Cardiac fibroblast (primary cell): ENCODE results near the gene LRP3.

Experiments used
- DNase-seq, 2 donors: peaks; one replicate each; pipeline versions ENCODE4 v3.0.0 to v3.0.0-alpha.2; 2010; ENCODE audit warnings: low read depth in 2 of 2
- H3K4me3 ChIP-seq, 2 donors: replicated peaks in 1 of 2; 1 replicate in 1 of 2; 2 replicates in 1 of 2; pipeline ENCODE4 v1.5.1; 2011; ENCODE audit warnings: low read depth in 2 of 2, low read length in 2 of 2, mild to moderate bottlenecking in 2 of 2, moderate library complexity in 1 of 2
- TF ChIP-seq, protein P1 (sequence below): IDR thresholded peaks from one replicate; pipeline ENCODE4 v1.5.1; 2011; ENCODE audit warnings: low read depth, mild to moderate bottlenecking, low read length, inconsistent platforms

LRP3 gene

DNA sequence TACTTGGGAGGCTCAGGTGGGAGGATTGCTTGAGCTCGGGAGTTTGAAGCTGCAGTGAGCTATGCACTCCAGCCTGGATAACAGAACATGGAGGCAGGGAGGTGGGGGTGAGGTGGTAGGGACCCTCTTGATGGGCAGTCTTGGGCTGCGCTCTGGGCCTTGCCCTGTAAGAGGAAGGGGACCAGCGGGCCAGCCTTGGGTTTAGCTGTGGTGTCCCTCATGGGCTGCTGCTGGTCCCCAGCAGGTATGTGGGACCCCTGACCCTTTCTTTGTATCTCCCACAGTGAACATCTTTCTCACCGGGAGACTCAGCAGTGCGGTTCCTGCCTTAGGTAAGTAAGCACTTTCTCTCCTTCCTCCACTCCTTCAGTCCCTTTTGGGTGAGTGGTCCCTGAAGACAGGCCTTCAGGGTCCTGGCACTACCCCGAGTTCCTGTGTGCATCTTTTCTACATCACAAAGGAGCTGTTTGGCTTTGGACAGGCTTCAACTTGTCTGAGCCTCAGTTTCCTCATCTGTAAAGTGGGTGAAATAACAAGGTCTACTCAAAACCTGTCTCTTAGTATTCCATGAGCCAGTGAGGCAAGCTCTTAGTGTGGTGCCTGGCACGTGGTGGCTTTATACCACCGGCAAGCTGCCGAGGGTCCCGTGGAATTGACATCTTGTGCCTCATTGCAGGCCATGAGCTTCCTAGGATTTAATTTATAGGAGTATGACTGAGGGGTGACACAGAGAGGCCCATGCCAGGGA is 2.5 kb downstream of the LRP3 start:
- no peak for DNase-seq
- no peak overlapping the region for H3K4me3 ChIP-seq
- TF ChIP-seq, protein P1, sequence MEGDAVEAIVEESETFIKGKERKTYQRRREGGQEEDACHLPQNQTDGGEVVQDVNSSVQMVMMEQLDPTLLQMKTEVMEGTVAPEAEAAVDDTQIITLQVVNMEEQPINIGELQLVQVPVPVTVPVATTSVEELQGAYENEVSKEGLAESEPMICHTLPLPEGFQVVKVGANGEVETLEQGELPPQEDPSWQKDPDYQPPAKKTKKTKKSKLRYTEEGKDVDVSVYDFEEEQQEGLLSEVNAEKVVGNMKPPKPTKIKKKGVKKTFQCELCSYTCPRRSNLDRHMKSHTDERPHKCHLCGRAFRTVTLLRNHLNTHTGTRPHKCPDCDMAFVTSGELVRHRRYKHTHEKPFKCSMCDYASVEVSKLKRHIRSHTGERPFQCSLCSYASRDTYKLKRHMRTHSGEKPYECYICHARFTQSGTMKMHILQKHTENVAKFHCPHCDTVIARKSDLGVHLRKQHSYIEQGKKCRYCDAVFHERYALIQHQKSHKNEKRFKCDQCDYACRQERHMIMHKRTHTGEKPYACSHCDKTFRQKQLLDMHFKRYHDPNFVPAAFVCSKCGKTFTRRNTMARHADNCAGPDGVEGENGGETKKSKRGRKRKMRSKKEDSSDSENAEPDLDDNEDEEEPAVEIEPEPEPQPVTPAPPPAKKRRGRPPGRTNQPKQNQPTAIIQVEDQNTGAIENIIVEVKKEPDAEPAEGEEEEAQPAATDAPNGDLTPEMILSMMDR, result no peak

DNA sequence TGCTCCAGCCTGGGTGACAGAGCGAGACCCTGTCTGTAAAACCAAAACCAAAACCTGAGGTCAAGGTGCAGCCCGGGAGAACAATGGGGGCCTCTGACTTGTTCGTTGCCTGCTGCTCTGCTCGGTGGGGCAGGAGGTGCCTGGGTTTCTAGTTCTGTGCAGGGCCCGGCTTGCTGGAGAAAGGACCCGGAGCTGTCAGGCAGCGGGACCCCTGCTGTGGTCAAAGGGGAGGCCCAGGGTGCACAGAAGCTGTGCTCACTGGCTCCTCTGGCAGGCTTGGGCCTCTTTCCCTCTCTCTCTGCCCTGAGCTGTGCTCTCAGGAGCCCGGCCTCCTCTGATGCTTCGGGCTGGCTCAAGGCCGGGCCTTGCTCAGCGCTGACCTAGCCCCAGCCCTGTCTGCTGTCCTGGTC is 3.5 kb downstream of the LRP3 start:
- TF ChIP-seq, protein P1, result no peak
- no peak overlapping the region for H3K4me3 ChIP-seq
- no peak for DNase-seq

DNA sequence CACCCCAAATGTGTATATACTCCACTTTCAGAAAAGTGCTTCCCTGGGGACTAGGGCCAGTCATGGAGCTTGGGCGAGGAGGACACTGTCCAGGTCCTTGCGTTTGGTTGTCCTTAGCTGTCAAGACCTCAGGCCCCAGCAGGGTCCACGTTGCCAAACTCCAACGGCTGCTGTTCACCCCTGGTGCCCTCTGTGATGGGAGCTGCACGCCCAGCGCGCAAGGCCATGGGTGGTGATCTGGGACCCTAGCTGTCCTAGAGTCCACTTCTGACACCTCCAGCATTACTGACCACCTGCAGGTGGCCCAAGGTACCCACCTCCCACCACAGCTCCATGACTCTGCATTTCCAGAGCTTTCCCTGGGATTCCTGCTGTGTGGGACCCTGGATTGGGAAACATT is 4.0 kb downstream of the LRP3 start:
- TF ChIP-seq, protein P1, result no peak
- no peak for DNase-seq
- no peak overlapping the region for H3K4me3 ChIP-seq

DNA sequence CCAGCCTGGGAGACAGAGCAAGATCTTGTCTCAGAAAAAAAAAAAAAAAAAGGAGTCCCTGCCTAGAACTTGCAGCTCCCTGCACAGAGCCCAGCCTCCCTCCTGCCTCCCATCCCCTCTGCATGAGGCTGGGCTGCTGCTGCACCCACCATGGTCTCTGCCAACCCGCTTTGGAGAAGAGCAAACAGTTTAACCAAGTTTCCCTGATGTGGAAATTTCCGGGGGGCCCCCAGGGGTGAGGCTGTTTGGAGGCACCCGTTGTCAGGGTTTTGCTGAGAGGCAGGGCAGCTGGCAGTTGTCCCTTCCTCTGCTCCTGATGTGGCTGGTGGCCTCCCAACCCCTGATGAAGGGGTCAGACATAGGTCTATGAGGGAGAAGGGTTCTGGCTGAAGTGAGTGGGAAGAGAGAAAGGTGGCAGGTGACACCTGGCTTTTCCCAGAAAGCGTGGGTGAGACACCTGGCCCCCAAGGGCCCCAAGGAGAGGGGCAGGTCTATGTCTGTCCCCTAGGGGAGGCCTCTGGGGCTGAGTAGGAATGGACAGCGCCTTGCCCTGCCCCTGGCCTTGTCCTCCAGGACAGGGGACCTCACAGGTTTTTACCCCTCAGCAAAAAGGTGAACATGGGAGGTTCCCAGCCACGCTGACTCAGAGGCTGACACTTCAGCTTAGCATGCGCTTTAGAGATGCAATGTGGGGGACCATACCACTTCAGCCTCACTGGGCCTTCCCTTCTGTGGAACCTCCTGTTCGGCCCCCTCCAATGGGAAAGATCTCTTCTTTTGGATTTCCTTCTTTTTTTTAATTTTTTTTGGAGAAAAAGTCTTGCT is 5.5 kb downstream of the LRP3 start:
- peak in 1 of 2 donors; percentile 4 for DNase-seq
- no peak overlapping the region for H3K4me3 ChIP-seq
- TF ChIP-seq, protein P1, result no peak

DNA sequence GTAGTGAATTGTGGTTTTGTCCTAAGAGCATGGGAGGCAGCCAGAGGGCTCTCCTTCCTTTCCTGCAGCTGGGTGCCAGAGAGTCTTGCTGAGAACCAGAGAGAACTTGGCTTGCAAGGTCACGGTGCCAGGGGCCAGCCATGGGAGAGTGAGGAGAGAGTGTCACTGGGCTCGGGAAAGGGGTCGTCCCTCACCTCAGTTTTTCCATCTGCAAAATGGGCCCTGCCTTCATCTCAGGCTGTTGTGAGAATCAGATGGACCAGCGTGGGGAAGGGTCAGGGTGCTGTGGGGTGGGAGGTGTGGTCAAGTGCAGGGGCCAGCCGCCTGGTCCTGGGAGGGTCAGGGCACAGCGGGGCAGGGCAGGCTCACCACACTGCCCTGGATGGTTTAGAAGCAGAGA is 7.3 kb downstream of the LRP3 start:
- TF ChIP-seq, protein P1, result no peak
- no peak overlapping the region for H3K4me3 ChIP-seq
- DNase-seq, result no peak

DNA sequence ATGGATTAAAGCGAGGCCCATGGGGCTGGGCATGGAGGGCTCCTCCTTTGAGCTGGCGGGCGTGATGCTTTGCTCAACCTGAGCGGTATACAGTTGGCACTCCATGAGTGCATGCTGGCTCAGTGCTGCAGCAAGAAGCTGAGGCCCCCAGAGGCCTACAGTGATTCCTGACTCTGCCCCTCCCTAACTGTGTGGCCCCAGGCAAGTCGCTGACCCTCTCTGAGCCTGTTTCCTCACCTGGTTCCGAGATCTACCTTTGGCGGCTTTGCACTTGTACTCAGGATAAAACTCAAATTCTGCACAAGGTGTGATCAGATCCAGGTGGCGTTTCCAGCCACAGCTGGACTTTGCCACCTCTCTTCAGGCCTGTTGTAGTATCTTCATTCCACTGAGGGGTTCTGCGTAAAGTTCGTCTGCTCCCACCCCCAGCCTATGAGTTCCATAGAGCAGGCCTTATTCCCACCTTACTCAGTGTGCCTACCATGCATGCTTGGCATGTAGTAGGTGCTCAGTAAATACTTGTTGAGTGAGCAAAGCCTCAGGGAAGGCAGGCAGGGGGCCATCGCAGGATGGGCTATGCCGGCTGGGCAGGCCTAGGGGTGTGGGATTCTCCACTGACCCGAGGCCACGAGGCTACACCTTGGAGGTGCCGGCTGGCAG is 7.9 kb downstream of the LRP3 start:
- TF ChIP-seq, protein P1, result no peak
- H3K4me3 ChIP-seq, result no peak overlapping the region
- DNase-seq, result no peak
